ENCODE results near the gene NDE1. TPM values are rescaled to one million over a fixed set of nuclear protein-coding genes. Genes with fewer than 3 reads are reported as not detected.

The NDE1 gene
- total and polyA plus RNA-seq, 4 donors = 2.5 to 17.3 (median 4.4) TPM

DNA sequence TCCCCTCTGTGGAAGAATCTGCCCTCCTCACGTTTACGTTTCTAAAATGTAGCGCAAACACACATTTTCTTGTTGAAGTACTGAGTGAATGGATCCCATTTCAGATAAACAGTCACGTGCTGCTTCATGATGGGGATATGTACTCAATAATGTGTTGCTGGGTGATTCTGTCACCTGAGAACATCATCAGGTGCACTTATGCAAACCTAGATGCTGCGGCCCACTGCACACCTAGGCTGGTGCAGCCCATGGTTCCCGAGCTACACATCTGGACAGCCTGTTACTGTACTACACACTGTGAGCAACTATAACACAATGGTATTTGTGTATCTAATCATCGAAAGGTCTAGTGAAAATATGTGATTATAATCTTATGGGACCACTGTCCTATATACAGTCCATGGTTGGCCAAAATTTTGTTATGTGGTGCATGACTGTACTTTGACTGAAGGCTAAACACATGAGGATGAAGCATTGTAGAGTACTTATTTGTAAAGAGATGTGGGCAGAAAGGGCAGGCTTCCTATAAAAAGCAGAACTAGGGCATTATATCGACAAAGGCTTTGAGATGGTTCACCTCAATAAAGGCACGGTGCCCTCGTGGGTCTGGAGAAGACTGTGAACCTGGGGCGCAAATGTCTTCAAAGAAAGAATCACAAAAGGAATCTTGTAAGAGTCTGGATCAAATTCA is 33.4 kb upstream of the NDE1 start:
- H3K27ac ChIP-seq (ENCODE audit: low read depth in 1 of 2, low read length in 2 of 2) = no peak overlapping the region
- 95% methylated on average over 11 of the region's 11 CpGs for WGBS
- no peaks in the 10 kb centered on the region for H3K27me3 ChIP-seq (ENCODE audit: control insufficient read depth in 4 of 4, insufficient read depth in 4 of 4, low read length in 3 of 4)
- H3K9me3 ChIP-seq (ENCODE audit: control insufficient read depth in 4 of 4, low read length in 3 of 4) = no peaks in the 10 kb centered on the region
- no peak for DNase-seq (ENCODE audit: low spot score)
- H3K4me3 ChIP-seq (ENCODE audit: low read depth in 1 of 3, low read length in 3 of 3) = no peak overlapping the region
- no peak for TF ChIP-seq FOXA1 (IDR thresholded peaks at IDR 0.05)
- no peak for TF ChIP-seq TAF1 (conservative IDR thresholded peaks at IDR 0.05)
- no peak for TF ChIP-seq YY1 (IDR thresholded peaks at IDR 0.05)
- TF ChIP-seq, protein P1, sequence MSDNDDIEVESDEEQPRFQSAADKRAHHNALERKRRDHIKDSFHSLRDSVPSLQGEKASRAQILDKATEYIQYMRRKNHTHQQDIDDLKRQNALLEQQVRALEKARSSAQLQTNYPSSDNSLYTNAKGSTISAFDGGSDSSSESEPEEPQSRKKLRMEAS (IDR thresholded peaks at IDR 0.05) = no peak
- TF ChIP-seq HNF4A (conservative IDR thresholded peaks at IDR 0.05) = no peak
- no peak overlapping the region for H3K9ac ChIP-seq (ENCODE audit: low read depth in 1 of 2, low read length in 2 of 2)
- H3K36me3 ChIP-seq (ENCODE audit: control insufficient read depth in 4 of 4, insufficient read depth in 3 of 4, low read depth in 1 of 4, low read length in 3 of 4) = peaks cover 17 to 77% (median 61%) of the 10 kb centered on the region in 4 donors
- peaks cover 0 to 6% (median 2%) of the 10 kb centered on the region in 4 donors for H3K4me1 ChIP-seq (ENCODE audit: control insufficient read depth in 4 of 4, insufficient read depth in 4 of 4, low read length in 3 of 4)

DNA sequence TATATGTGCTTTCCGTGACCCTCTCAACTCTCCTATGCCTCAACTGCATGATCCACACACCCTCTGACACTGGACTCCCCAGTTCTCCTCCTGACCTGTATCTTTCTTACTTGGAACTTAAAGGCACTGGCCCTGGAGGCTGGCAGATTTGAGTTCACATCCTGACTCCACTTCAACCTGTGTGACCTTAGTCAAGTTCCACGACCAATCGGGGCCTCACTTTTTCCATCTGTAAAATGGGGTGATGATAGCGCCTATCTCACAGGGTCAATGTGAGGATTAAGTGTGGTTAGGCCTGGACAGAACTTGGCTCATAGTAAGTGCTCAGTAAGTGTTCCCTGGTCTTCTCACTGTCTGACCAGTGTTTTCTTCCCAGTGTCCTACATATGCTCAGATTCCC is 32.1 kb upstream of the NDE1 start:
- Histone ChIP-seq H3K27ac (ENCODE audit: low read depth in 1 of 2, low read length in 2 of 2) (no peak overlapping the region), H3K4me3 (ENCODE audit: low read depth in 1 of 3, low read length in 3 of 3) (no peak overlapping the region), H3K27me3 (ENCODE audit: control insufficient read depth in 4 of 4, insufficient read depth in 4 of 4, low read length in 3 of 4) (no peaks in the 10 kb centered on the region), H3K9ac (ENCODE audit: low read depth in 1 of 2, low read length in 2 of 2) (no peak overlapping the region), H3K9me3 (ENCODE audit: control insufficient read depth in 4 of 4, low read length in 3 of 4) (no peaks in the 10 kb centered on the region), H3K4me1 (ENCODE audit: control insufficient read depth in 4 of 4, insufficient read depth in 4 of 4, low read length in 3 of 4) (no peaks in the 10 kb centered on the region), H3K36me3 (ENCODE audit: control insufficient read depth in 4 of 4, insufficient read depth in 3 of 4, low read depth in 1 of 4, low read length in 3 of 4) (peaks cover 19 to 81% (median 58%) of the 10 kb centered on the region in 4 donors)
- no peak for TF ChIP-seq TAF1 (conservative IDR thresholded peaks at IDR 0.05)
- TF ChIP-seq, protein P2, sequence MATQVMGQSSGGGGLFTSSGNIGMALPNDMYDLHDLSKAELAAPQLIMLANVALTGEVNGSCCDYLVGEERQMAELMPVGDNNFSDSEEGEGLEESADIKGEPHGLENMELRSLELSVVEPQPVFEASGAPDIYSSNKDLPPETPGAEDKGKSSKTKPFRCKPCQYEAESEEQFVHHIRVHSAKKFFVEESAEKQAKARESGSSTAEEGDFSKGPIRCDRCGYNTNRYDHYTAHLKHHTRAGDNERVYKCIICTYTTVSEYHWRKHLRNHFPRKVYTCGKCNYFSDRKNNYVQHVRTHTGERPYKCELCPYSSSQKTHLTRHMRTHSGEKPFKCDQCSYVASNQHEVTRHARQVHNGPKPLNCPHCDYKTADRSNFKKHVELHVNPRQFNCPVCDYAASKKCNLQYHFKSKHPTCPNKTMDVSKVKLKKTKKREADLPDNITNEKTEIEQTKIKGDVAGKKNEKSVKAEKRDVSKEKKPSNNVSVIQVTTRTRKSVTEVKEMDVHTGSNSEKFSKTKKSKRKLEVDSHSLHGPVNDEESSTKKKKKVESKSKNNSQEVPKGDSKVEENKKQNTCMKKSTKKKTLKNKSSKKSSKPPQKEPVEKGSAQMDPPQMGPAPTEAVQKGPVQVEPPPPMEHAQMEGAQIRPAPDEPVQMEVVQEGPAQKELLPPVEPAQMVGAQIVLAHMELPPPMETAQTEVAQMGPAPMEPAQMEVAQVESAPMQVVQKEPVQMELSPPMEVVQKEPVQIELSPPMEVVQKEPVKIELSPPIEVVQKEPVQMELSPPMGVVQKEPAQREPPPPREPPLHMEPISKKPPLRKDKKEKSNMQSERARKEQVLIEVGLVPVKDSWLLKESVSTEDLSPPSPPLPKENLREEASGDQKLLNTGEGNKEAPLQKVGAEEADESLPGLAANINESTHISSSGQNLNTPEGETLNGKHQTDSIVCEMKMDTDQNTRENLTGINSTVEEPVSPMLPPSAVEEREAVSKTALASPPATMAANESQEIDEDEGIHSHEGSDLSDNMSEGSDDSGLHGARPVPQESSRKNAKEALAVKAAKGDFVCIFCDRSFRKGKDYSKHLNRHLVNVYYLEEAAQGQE (IDR thresholded peaks at IDR 0.05) = no peak
- TF ChIP-seq SP1 (IDR thresholded peaks at IDR 0.05) = no peak
- TF ChIP-seq NR2F2 (IDR thresholded peaks at IDR 0.05) = no peak
- no peak for TF ChIP-seq JUND (IDR thresholded peaks at IDR 0.05)
- no peak for TF ChIP-seq FOXA1 (IDR thresholded peaks at IDR 0.05)
- no peak for TF ChIP-seq RAD21 (IDR thresholded peaks at IDR 0.05)
- TF ChIP-seq YY1 (IDR thresholded peaks at IDR 0.05) = no peak
- no peak for TF ChIP-seq HNF4A (conservative IDR thresholded peaks at IDR 0.05)
- TF ChIP-seq, protein P3, sequence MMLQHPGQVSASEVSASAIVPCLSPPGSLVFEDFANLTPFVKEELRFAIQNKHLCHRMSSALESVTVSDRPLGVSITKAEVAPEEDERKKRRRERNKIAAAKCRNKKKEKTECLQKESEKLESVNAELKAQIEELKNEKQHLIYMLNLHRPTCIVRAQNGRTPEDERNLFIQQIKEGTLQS (IDR thresholded peaks at IDR 0.05) = no peak
- no peak for TF ChIP-seq GABPA (IDR thresholded peaks at IDR 0.05 in 1 of 2, conservative IDR thresholded peaks at IDR 0.05 in 1 of 2)
- no peak for DNase-seq (ENCODE audit: low spot score)
- WGBS = 97% methylated on average over 4 of the region's 4 CpGs

DNA sequence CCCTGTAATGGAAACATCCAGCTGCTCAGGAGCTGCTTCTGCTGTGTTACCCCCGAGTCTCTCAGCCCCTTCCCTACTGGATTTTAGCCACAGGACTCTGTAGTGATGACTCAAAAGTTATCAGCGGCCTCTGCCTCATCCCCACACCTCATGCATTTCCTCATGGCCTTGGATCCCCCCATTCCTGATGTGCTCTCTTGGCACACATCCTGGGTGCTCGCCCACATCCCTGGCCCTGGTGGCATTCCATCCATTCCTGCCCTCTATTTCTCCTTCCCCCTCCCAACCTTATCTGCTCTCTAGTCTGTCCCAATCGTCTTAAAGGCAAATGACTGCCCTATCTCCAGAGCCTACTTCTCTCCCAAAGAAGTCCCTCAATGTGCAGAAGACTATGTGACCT is 31.7 kb upstream of the NDE1 start:
- peaks cover 19 to 79% (median 57%) of the 10 kb centered on the region in 4 donors for H3K36me3 ChIP-seq (ENCODE audit: control insufficient read depth in 4 of 4, insufficient read depth in 3 of 4, low read depth in 1 of 4, low read length in 3 of 4)
- no peaks in the 10 kb centered on the region for H3K9me3 ChIP-seq (ENCODE audit: control insufficient read depth in 4 of 4, low read length in 3 of 4)
- H3K27ac ChIP-seq (ENCODE audit: low read depth in 1 of 2, low read length in 2 of 2) = no peak overlapping the region
- H3K27me3 ChIP-seq (ENCODE audit: control insufficient read depth in 4 of 4, insufficient read depth in 4 of 4, low read length in 3 of 4) = no peaks in the 10 kb centered on the region
- no peak for DNase-seq (ENCODE audit: low spot score)
- H3K4me1 ChIP-seq (ENCODE audit: control insufficient read depth in 4 of 4, insufficient read depth in 4 of 4, low read length in 3 of 4) = no peaks in the 10 kb centered on the region
- H3K4me3 ChIP-seq (ENCODE audit: low read depth in 1 of 3, low read length in 3 of 3) = no peak overlapping the region
- WGBS = 96% methylated on average over 4 of the region's 4 CpGs
- no peak overlapping the region for H3K9ac ChIP-seq (ENCODE audit: low read depth in 1 of 2, low read length in 2 of 2)
- TF ChIP-seq NR2F2 (IDR thresholded peaks at IDR 0.05) (no peak), FOXA1 (IDR thresholded peaks at IDR 0.05) (no peak), HNF4G (IDR thresholded peaks at IDR 0.05) (no peak), YY1 (IDR thresholded peaks at IDR 0.05) (no peak), GABPA (IDR thresholded peaks at IDR 0.05 in 1 of 2, conservative IDR thresholded peaks at IDR 0.05 in 1 of 2) (no peak), RXRA (IDR thresholded peaks at IDR 0.05) (no peak), FOXA2 (IDR thresholded peaks at IDR 0.05) (no peak), HNF4A (conservative IDR thresholded peaks at IDR 0.05) (no peak), RAD21 (IDR thresholded peaks at IDR 0.05) (no peak)
- TF ChIP-seq, protein P1 (IDR thresholded peaks at IDR 0.05) = no peak
- TF ChIP-seq, protein P4, sequence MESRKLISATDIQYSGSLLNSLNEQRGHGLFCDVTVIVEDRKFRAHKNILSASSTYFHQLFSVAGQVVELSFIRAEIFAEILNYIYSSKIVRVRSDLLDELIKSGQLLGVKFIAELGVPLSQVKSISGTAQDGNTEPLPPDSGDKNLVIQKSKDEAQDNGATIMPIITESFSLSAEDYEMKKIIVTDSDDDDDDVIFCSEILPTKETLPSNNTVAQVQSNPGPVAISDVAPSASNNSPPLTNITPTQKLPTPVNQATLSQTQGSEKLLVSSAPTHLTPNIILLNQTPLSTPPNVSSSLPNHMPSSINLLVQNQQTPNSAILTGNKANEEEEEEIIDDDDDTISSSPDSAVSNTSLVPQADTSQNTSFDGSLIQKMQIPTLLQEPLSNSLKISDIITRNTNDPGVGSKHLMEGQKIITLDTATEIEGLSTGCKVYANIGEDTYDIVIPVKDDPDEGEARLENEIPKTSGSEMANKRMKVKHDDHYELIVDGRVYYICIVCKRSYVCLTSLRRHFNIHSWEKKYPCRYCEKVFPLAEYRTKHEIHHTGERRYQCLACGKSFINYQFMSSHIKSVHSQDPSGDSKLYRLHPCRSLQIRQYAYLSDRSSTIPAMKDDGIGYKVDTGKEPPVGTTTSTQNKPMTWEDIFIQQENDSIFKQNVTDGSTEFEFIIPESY (IDR thresholded peaks at IDR 0.05) = no peak
- TF ChIP-seq, protein P5, sequence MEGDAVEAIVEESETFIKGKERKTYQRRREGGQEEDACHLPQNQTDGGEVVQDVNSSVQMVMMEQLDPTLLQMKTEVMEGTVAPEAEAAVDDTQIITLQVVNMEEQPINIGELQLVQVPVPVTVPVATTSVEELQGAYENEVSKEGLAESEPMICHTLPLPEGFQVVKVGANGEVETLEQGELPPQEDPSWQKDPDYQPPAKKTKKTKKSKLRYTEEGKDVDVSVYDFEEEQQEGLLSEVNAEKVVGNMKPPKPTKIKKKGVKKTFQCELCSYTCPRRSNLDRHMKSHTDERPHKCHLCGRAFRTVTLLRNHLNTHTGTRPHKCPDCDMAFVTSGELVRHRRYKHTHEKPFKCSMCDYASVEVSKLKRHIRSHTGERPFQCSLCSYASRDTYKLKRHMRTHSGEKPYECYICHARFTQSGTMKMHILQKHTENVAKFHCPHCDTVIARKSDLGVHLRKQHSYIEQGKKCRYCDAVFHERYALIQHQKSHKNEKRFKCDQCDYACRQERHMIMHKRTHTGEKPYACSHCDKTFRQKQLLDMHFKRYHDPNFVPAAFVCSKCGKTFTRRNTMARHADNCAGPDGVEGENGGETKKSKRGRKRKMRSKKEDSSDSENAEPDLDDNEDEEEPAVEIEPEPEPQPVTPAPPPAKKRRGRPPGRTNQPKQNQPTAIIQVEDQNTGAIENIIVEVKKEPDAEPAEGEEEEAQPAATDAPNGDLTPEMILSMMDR (IDR thresholded peaks at IDR 0.05; ENCODE audit: low read depth, low read length, missing input control) = no peak

All from liver (tissue), 9 donors.